Measurements from ENCODE around the gene HMCN2.

DNA sequence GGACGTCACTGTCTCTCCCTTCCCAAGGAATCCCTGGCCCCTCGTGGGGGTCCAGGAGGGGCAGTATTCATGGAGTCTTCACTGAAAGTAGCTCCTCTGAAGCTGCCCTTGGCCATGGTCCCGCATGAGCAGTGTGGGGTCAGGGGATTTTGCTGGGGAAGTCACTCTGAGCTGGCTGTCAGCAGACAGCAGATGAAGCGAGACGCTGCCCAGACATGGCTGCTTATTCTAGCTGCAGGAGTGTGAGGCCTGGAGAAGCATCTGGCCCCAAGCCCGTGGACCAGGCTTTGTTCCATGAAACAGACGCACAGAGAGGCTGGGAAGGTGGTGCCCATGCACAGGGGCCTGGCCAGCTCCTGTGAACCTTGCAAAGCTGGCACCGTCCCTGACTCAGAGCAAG, 157.7 kb downstream of the HMCN2 start:
- TF ChIP-seq, protein P1, sequence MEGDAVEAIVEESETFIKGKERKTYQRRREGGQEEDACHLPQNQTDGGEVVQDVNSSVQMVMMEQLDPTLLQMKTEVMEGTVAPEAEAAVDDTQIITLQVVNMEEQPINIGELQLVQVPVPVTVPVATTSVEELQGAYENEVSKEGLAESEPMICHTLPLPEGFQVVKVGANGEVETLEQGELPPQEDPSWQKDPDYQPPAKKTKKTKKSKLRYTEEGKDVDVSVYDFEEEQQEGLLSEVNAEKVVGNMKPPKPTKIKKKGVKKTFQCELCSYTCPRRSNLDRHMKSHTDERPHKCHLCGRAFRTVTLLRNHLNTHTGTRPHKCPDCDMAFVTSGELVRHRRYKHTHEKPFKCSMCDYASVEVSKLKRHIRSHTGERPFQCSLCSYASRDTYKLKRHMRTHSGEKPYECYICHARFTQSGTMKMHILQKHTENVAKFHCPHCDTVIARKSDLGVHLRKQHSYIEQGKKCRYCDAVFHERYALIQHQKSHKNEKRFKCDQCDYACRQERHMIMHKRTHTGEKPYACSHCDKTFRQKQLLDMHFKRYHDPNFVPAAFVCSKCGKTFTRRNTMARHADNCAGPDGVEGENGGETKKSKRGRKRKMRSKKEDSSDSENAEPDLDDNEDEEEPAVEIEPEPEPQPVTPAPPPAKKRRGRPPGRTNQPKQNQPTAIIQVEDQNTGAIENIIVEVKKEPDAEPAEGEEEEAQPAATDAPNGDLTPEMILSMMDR (conservative IDR thresholded peaks at IDR 0.05; ENCODE audit: low read length) = no peak
- TF ChIP-seq EZH2phosphoT487 (IDR thresholded peaks at IDR 0.05; ENCODE audit: borderline replicate concordance, low read depth, low read length) = no peak

Data from OCI-LY7 (cell line).